ENCODE measurements around the gene TXNRD1.

The TXNRD1 gene

GRCh38 chr12:104369708-104370107 lies 154.1 kb downstream of the TXNRD1 start:
- TF ChIP-seq CTCF (IDR thresholded peaks at IDR 0.05; ENCODE audit: borderline replicate concordance, control extremely low read depth, extremely low read depth, insufficient read depth, missing control alignments) = no peak
- DNase-seq (ENCODE audit: low spot score) = no peak
- in situ Hi-C loops (cut with MboI; ENCODE audit: low sequenced_read_pairs, unreplicated experiment) = loop anchor here (5.0 to 10.0 kb wide), 2 partner anchors 167 to 695 kb away; no protein-coding TSS in a partner anchor

- DNase-seq (ENCODE audit: low spot score) = no peak
- no peak for TF ChIP-seq CTCF (IDR thresholded peaks at IDR 0.05; ENCODE audit: borderline replicate concordance, control extremely low read depth, extremely low read depth, insufficient read depth, missing control alignments)
- in situ Hi-C loops (cut with MboI; ENCODE audit: low sequenced_read_pairs, unreplicated experiment) = loop anchor here (10.0 kb wide), 1 partner anchor 694 kb away; no protein-coding TSS in a partner anchor
Measured at GRCh38 chr12:104371043-104371870, 155.7 kb downstream of the TXNRD1 start.

- DNase-seq (ENCODE audit: low spot score) = no peak
- no peak for TF ChIP-seq CTCF (IDR thresholded peaks at IDR 0.05; ENCODE audit: borderline replicate concordance, control extremely low read depth, extremely low read depth, insufficient read depth, missing control alignments)
- in situ Hi-C loops (cut with MboI; ENCODE audit: low sequenced_read_pairs, unreplicated experiment) = loop anchor here (10.0 kb wide), 1 partner anchor 693 kb away; no protein-coding TSS in a partner anchor
Measured at GRCh38 chr12:104372061-104372720, 156.6 kb downstream of the TXNRD1 start.

GRCh38 chr12:104372721-104373335 lies 157.2 kb downstream of the TXNRD1 start:
- DNase-seq (ENCODE audit: low spot score) = no peak
- in situ Hi-C loops (cut with MboI; ENCODE audit: low sequenced_read_pairs, unreplicated experiment) = loop anchor here (10.0 kb wide), 1 partner anchor 692 kb away; no protein-coding TSS in a partner anchor
- TF ChIP-seq CTCF (IDR thresholded peaks at IDR 0.05; ENCODE audit: borderline replicate concordance, control extremely low read depth, extremely low read depth, insufficient read depth, missing control alignments) = no peak

- no peak for TF ChIP-seq CTCF (IDR thresholded peaks at IDR 0.05; ENCODE audit: borderline replicate concordance, control extremely low read depth, extremely low read depth, insufficient read depth, missing control alignments)
- in situ Hi-C loops (cut with MboI; ENCODE audit: low sequenced_read_pairs, unreplicated experiment) = loop anchor here (10.0 kb wide), 1 partner anchor 691 kb away; no protein-coding TSS in a partner anchor
- no peak for DNase-seq (ENCODE audit: low spot score)
Measured at GRCh38 chr12:104374071-104374470, 158.5 kb downstream of the TXNRD1 start.

GRCh38 chr12:104374806-104375205 lies 159.2 kb downstream of the TXNRD1 start:
- DNase-seq (ENCODE audit: low spot score) = no peak
- in situ Hi-C loops (cut with MboI; ENCODE audit: low sequenced_read_pairs, unreplicated experiment) = loop anchor here (10.0 kb wide), 1 partner anchor 690 kb away; no protein-coding TSS in a partner anchor
- no peak for TF ChIP-seq CTCF (IDR thresholded peaks at IDR 0.05; ENCODE audit: borderline replicate concordance, control extremely low read depth, extremely low read depth, insufficient read depth, missing control alignments)

Data from GM13976 (cell line).